ENCODE results near the gene L1CAM. TPM values are rescaled to one million over a fixed set of nuclear protein-coding genes. Genes with fewer than 3 reads are reported as not detected.

L1CAM gene
- total RNA-seq, 1 experiment from 2014 or later = 819 TPM

GRCh38 chrX:153827903-153828302 is 58.1 kb downstream of the L1CAM start:
- H3K9me3 ChIP-seq (ENCODE audit: control insufficient read depth, insufficient read depth, low read depth, low read length) = no peaks in the 10 kb centered on the region
- H3K4me1 ChIP-seq (ENCODE audit: control insufficient read depth, insufficient read depth, low read length) = peaks cover 10% of the 10 kb centered on the region; the same call in 1 of the 2 replicates
- no peaks in the 10 kb centered on the region for H3K27me3 ChIP-seq (ENCODE audit: control insufficient read depth, insufficient read depth, low read length)
- no TSS peak for BruUV-seq (replicated peaks)
- peak overlapping the region; percentile 83 for H3K27ac ChIP-seq (ENCODE audit: low read length)
- intact Hi-C loops (cut with micrococcal nuclease; ENCODE audit: unreplicated experiment) (no loop called here), in situ Hi-C loops (cut with HindIII; ENCODE audit: low pct_unique_long_range_greater_than_20kb, low sequenced_read_pairs) (no loop called here)
- ChIA-PET POLR2A (no interaction called here), CTCF (no interaction called here)
- DNase-seq (ENCODE audit: low read depth, low spot score) (no peak), ATAC-seq (no peak)
- no peak for TF ChIP-seq POLR2AphosphoS5 (IDR thresholded peaks at IDR 0.05; ENCODE audit: low read depth, low read length)
- TF ChIP-seq REST (IDR thresholded peaks at IDR 0.05; ENCODE audit: insufficient read depth in 1 of 2, low read depth in 2 of 2, low read length in 1 of 2) = no peak
- no peak for TF ChIP-seq TCF7L2 (IDR thresholded peaks at IDR 0.05; ENCODE audit: low read depth, low read length)
- TF ChIP-seq SIN3A (IDR thresholded peaks at IDR 0.05; ENCODE audit: borderline replicate concordance, insufficient read depth, low read depth, low read length) = no peak
- no peak for TF ChIP-seq CTCF (IDR thresholded peaks at IDR 0.05)
- no peaks in the 10 kb centered on the region for H3K36me3 ChIP-seq (ENCODE audit: control insufficient read depth, insufficient read depth, low read length)
- H3K4me3 ChIP-seq (ENCODE audit: low read depth in 2 of 2, low read length in 2 of 2) = peak overlapping the region; percentile 55 to 67

GRCh38 chrX:153827016-153827415 is 59.0 kb downstream of the L1CAM start:
- no peaks in the 10 kb centered on the region for H3K36me3 ChIP-seq (ENCODE audit: control insufficient read depth, insufficient read depth, low read length)
- no peaks in the 10 kb centered on the region for H3K9me3 ChIP-seq (ENCODE audit: control insufficient read depth, insufficient read depth, low read depth, low read length)
- peaks cover 18% of the 10 kb centered on the region for H3K4me1 ChIP-seq (ENCODE audit: control insufficient read depth, insufficient read depth, low read length)
- ChIA-PET CTCF (interaction anchor here (0.6 kb wide), 1 partner anchor 48 kb away, joined by 9 read pairs; no protein-coding TSS in a partner anchor), POLR2A (no interaction called here)
- no peaks in the 10 kb centered on the region for H3K27me3 ChIP-seq (ENCODE audit: control insufficient read depth, insufficient read depth, low read length)
- no peak overlapping the region for H3K27ac ChIP-seq (ENCODE audit: low read length)
- H3K4me3 ChIP-seq (ENCODE audit: low read depth in 2 of 2, low read length in 2 of 2) = no peak overlapping the region
- ATAC-seq = no peak
- no peak for TF ChIP-seq SIN3A (IDR thresholded peaks at IDR 0.05; ENCODE audit: borderline replicate concordance, insufficient read depth, low read depth, low read length)
- no peak for TF ChIP-seq CTCF (IDR thresholded peaks at IDR 0.05)
- TF ChIP-seq TCF7L2 (IDR thresholded peaks at IDR 0.05; ENCODE audit: low read depth, low read length) = no peak
- no peak for TF ChIP-seq POLR2AphosphoS5 (IDR thresholded peaks at IDR 0.05; ENCODE audit: low read depth, low read length)
- TF ChIP-seq REST (IDR thresholded peaks at IDR 0.05; ENCODE audit: insufficient read depth in 1 of 2, low read depth in 2 of 2, low read length in 1 of 2) = no peak
- no peak for DNase-seq (ENCODE audit: low read depth, low spot score)
- TSS peak; percentile 61 for BruUV-seq (replicated peaks)
- in situ Hi-C loops (cut with HindIII; ENCODE audit: low pct_unique_long_range_greater_than_20kb, low sequenced_read_pairs) (no loop called here), intact Hi-C loops (cut with micrococcal nuclease; ENCODE audit: unreplicated experiment) (no loop called here)

All from Panc1 (cell line).